Measurements from ENCODE around the gene NUDT2. TPM values are rescaled to one million over a fixed set of nuclear protein-coding genes. Genes with fewer than 3 reads are reported as not detected.

Gene NUDT2
- total RNA-seq, 1 donor, result 8.9 TPM

- H3K27me3 ChIP-seq (ENCODE audit: insufficient read depth, low read length), result peaks cover 7% of the 10 kb centered on the region
- H3K4me1 ChIP-seq (ENCODE audit: insufficient read depth, low read length), result peaks cover 34% of the 10 kb centered on the region
- H3K9me3 ChIP-seq (ENCODE audit: low read depth, low read length), result no peaks in the 10 kb centered on the region
- peak overlapping the region; percentile 37 for H3K4me3 ChIP-seq (ENCODE audit: low read length)
Observed at GRCh38 chr9:34380511-34381315, 51.3 kb downstream of the NUDT2 start.

- peak overlapping the region; percentile 37 for H3K4me3 ChIP-seq (ENCODE audit: low read length)
Observed at GRCh38 chr9:34381323-34381722, 52.0 kb downstream of the NUDT2 start.

GRCh38 chr9:34382054-34382453, 52.7 kb downstream of the NUDT2 start:
- Histone ChIP-seq H3K4me3 (ENCODE audit: low read length) (no peak overlapping the region), H3K9me3 (ENCODE audit: low read depth, low read length) (no peaks in the 10 kb centered on the region), H3K27me3 (ENCODE audit: insufficient read depth, low read length) (peaks cover 7% of the 10 kb centered on the region), H3K4me1 (ENCODE audit: insufficient read depth, low read length) (peaks cover 24% of the 10 kb centered on the region)

More at GRCh38 chr9:34381323-34381722, 52.0 kb downstream of the NUDT2 start:
- H3K4me1 ChIP-seq (ENCODE audit: insufficient read depth, low read length), result peaks cover 28% of the 10 kb centered on the region
- no peaks in the 10 kb centered on the region for H3K9me3 ChIP-seq (ENCODE audit: low read depth, low read length)
- H3K27me3 ChIP-seq (ENCODE audit: insufficient read depth, low read length), result peaks cover 7% of the 10 kb centered on the region

- no peak overlapping the region for H3K4me3 ChIP-seq (ENCODE audit: low read length)
- no peaks in the 10 kb centered on the region for H3K9me3 ChIP-seq (ENCODE audit: low read depth, low read length)
- H3K4me1 ChIP-seq (ENCODE audit: insufficient read depth, low read length), result peaks cover 19% of the 10 kb centered on the region
- peaks cover 7% of the 10 kb centered on the region for H3K27me3 ChIP-seq (ENCODE audit: insufficient read depth, low read length)
Observed at GRCh38 chr9:34382879-34383278, 53.5 kb downstream of the NUDT2 start.

GRCh38 chr9:34383904-34384303, 54.5 kb downstream of the NUDT2 start:
- no peaks in the 10 kb centered on the region for H3K9me3 ChIP-seq (ENCODE audit: low read depth, low read length)
- peaks cover 19% of the 10 kb centered on the region for H3K4me1 ChIP-seq (ENCODE audit: insufficient read depth, low read length)
- no peak overlapping the region for H3K4me3 ChIP-seq (ENCODE audit: low read length)
- H3K27me3 ChIP-seq (ENCODE audit: insufficient read depth, low read length), result peaks cover 7% of the 10 kb centered on the region

- H3K27me3 ChIP-seq (ENCODE audit: insufficient read depth, low read length), result peaks cover 9% of the 10 kb centered on the region
- no peaks in the 10 kb centered on the region for H3K9me3 ChIP-seq (ENCODE audit: low read depth, low read length)
- H3K4me3 ChIP-seq (ENCODE audit: low read length), result no peak overlapping the region
- H3K4me1 ChIP-seq (ENCODE audit: insufficient read depth, low read length), result peaks cover 17% of the 10 kb centered on the region
Observed at GRCh38 chr9:34384368-34385165, 55.2 kb downstream of the NUDT2 start.

GRCh38 chr9:34385561-34386230, 56.3 kb downstream of the NUDT2 start:
- Histone ChIP-seq H3K9me3 (ENCODE audit: low read depth, low read length) (no peaks in the 10 kb centered on the region), H3K27me3 (ENCODE audit: insufficient read depth, low read length) (peaks cover 9% of the 10 kb centered on the region), H3K4me1 (ENCODE audit: insufficient read depth, low read length) (peaks cover 6% of the 10 kb centered on the region)

GRCh38 chr9:34386656-34387055, 57.3 kb downstream of the NUDT2 start:
- no peak overlapping the region for H3K4me3 ChIP-seq (ENCODE audit: low read length)
- peaks cover 4% of the 10 kb centered on the region for H3K27me3 ChIP-seq (ENCODE audit: insufficient read depth, low read length)
- H3K4me1 ChIP-seq (ENCODE audit: insufficient read depth, low read length), result no peaks in the 10 kb centered on the region
- no peaks in the 10 kb centered on the region for H3K9me3 ChIP-seq (ENCODE audit: low read depth, low read length)

More at GRCh38 chr9:34385561-34386230, 56.3 kb downstream of the NUDT2 start:
- H3K4me3 ChIP-seq (ENCODE audit: low read length), result no peak overlapping the region

- Histone ChIP-seq H3K4me3 (ENCODE audit: low read length) (no peak overlapping the region), H3K9me3 (ENCODE audit: low read depth, low read length) (no peaks in the 10 kb centered on the region), H3K27me3 (ENCODE audit: insufficient read depth, low read length) (peaks cover 5% of the 10 kb centered on the region), H3K4me1 (ENCODE audit: insufficient read depth, low read length) (no peaks in the 10 kb centered on the region)
Observed at GRCh38 chr9:34387239-34387638, 57.9 kb downstream of the NUDT2 start.

GRCh38 chr9:34392511-34392910, 63.1 kb downstream of the NUDT2 start:
- H3K4me3 ChIP-seq (ENCODE audit: low read length), result no peak overlapping the region
- no peaks in the 10 kb centered on the region for H3K4me1 ChIP-seq (ENCODE audit: insufficient read depth, low read length)
- H3K9me3 ChIP-seq (ENCODE audit: low read depth, low read length), result no peaks in the 10 kb centered on the region
- peaks cover 9% of the 10 kb centered on the region for H3K27me3 ChIP-seq (ENCODE audit: insufficient read depth, low read length)

Other genes with a start within 250 kb of the NUDT2 start
- 6.6 TPM for gene DCAF12, start 202.9 kb upstream of the NUDT2 start, total RNA-seq
- gene UBAP1, start 150.5 kb upstream of the NUDT2 start, total RNA-seq, result 79.0 TPM
- gene KIF24, start 301 bp upstream of the NUDT2 start, total RNA-seq, result 0.21 TPM
- gene MYORG, start 47.3 kb downstream of the NUDT2 start, total RNA-seq, result 0.10 TPM
- 2.0 TPM for gene FAM219A, start 129.0 kb downstream of the NUDT2 start, total RNA-seq
- not detected for gene DNAI1, start 129.2 kb downstream of the NUDT2 start, total RNA-seq
- gene ENHO, start 193.4 kb downstream of the NUDT2 start, total RNA-seq, result 0.63 TPM

Data from mononuclear cell (primary cell).